Smooth muscle cell (in vitro differentiated cells): ENCODE results near the gene ZGLP1. TPM values are rescaled to one million over a fixed set of nuclear protein-coding genes. Genes with fewer than 3 reads are reported as not detected.

ENCODE experiments used
- DNase-seq: peaks from one replicate; lab custom pipeline; 2025; ENCODE audit not compliant: unreplicated experiment; lab: John Stamatoyannopoulos, UW
- H2AFZ ChIP-seq: fragments of 200-600 bp; sonication (generic); 2 replicates; pipeline ENCODE4 v1.6.0; 2016; ENCODE audit warnings: antibody characterized with exemption, low read depth, mild to moderate bottlenecking
- H3F3A ChIP-seq: fragments of 200-600 bp; sonication (generic); 2 replicates; pipeline ENCODE4 v1.6.0; 2017; ENCODE audit warnings: antibody characterized with exemption, low read depth
- H3K27ac ChIP-seq: fragments of 200-600 bp; sonication (generic); 2 replicates; pipeline ENCODE4 v1.5.1; 2016; ENCODE audit warnings: low read depth, mild to moderate bottlenecking
- H3K27me3 ChIP-seq: fragments of 200-600 bp; sonication (generic); 2 replicates; pipeline ENCODE4 v1.6.1; 2016; ENCODE audit warnings: low read depth, mild to moderate bottlenecking
- H3K36me3 ChIP-seq: fragments of 200-600 bp; sonication (generic); 2 replicates; pipeline ENCODE4 v1.5.1; 2016; ENCODE audit warnings: low read depth
- H3K4me1 ChIP-seq: fragments of 200-600 bp; sonication (generic); 2 replicates; pipeline ENCODE4 v1.5.1; 2016; ENCODE audit warnings: low read depth
- H3K4me2 ChIP-seq: fragments of 200-600 bp; sonication (generic); 2 replicates; pipeline ENCODE4 v1.6.0; 2016; ENCODE audit warnings: mild to moderate bottlenecking
- H3K4me3 ChIP-seq: fragments of 200-600 bp; sonication (generic); 2 replicates; pipeline ENCODE4 v1.5.1; 2016; ENCODE audit warnings: mild to moderate bottlenecking
- H3K79me2 ChIP-seq: fragments of 200-600 bp; sonication (generic); 2 replicates; pipeline ENCODE4 v1.6.0; 2016; ENCODE audit warnings: low read depth, mild to moderate bottlenecking
- H3K9ac ChIP-seq: fragments of 200-600 bp; sonication (generic); 2 replicates; pipeline ENCODE4 v1.6.0; 2016; ENCODE audit warnings: low read depth
- H3K9me3 ChIP-seq: fragments of 200-600 bp; sonication (generic); replicated peaks from 2 replicates; pipeline ENCODE4 v1.5.1; 2016; ENCODE audit warnings: low read depth
- H4K20me1 ChIP-seq: fragments of 200-600 bp; sonication (generic); 2 replicates; pipeline ENCODE4 v1.6.0; 2016; ENCODE audit warnings: low read depth
- WGBS: methylation state at CpG from one replicate; pipeline ENCODE4 v1.1.7; 2016; ENCODE audit warnings: low lambda C conversion rate; 5-methylcytosine and 5-hydroxymethylcytosine counted together
- polyA plus RNA-seq: library from polyadenylated mRNA; unstranded; fragments of >200 nt; fragmentation: Nextera tagmentation; extraction: Ambion mirVana; gene quantifications from 2 replicates; pipeline ENCODE4 v1.2.1, GENCODE V29; 2016
- total RNA-seq: library from RNA; depleted of rRNA; stranded (reverse); fragments of >200 nt; gene quantifications from 2 replicates; pipeline ENCODE4 v1.2.3, GENCODE V29; 2014
- TF ChIP-seq, protein P1 (sequence below): fragments of 200-600 bp; sonication (generic); IDR thresholded peaks from 2 replicates; pipeline ENCODE4 v1.5.1; 2017; ENCODE audit warnings: borderline replicate concordance, mild to moderate bottlenecking, antibody characterized with exemption; ENCODE audit not compliant: insufficient read depth, poor library complexity, severe bottlenecking

ZGLP1 gene
- total and polyA plus RNA-seq, 2 experiments from 2014 or later, result 2.9 to 4.8 TPM

DNA sequence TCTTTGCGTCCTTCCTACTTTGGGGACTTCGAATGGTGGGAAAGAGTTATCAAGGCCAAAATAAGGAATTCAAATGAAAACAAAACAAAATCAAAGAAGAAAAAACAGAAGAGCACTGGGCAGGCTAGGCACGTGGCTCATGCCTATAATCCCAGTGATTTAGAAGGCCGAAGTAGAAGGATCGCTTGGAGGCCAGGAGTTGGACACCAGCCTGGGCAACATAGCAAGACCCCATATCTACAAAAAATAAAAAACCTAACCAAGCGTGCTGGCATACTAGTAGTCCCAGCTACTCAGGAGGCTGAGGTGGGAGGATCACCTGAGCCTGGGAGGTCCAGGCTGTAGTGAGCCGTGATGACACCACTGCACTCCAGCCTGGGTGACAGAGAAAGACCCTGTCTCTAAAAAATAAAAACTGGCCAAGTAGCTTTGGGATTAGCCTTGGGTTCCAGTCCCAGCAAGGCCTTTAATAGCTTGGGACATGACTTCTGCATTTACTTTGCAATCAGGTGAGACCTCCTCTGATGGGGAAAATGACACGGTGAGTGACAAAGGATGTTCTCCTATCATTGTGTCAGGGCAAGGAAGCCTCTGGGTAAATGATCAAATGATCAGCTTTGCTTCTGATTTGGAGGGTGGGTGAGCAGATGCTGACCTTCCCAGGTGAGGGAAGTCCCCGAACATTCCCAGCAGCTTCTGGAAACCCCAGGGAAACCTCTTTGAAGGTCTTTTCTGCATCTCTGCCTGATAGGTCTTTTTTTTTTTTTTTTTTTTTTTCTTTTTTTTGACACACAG lies 31.6 kb downstream of the ZGLP1 start:
- Histone ChIP-seq H3K9ac (no peak overlapping the region), H3K27ac (no peak overlapping the region), H3K4me2 (no peak overlapping the region), H3K4me1 (no peaks in the 10 kb centered on the region), H3K4me3 (no peak overlapping the region), H3F3A (no peaks in the 10 kb centered on the region), H3K79me2 (no peaks in the 10 kb centered on the region), H2AFZ (no peak overlapping the region), H4K20me1 (no peaks in the 10 kb centered on the region), H3K27me3 (no peaks in the 10 kb centered on the region), H3K9me3 (no peaks in the 10 kb centered on the region), H3K36me3 (no peaks in the 10 kb centered on the region)
- TF ChIP-seq, protein P1, sequence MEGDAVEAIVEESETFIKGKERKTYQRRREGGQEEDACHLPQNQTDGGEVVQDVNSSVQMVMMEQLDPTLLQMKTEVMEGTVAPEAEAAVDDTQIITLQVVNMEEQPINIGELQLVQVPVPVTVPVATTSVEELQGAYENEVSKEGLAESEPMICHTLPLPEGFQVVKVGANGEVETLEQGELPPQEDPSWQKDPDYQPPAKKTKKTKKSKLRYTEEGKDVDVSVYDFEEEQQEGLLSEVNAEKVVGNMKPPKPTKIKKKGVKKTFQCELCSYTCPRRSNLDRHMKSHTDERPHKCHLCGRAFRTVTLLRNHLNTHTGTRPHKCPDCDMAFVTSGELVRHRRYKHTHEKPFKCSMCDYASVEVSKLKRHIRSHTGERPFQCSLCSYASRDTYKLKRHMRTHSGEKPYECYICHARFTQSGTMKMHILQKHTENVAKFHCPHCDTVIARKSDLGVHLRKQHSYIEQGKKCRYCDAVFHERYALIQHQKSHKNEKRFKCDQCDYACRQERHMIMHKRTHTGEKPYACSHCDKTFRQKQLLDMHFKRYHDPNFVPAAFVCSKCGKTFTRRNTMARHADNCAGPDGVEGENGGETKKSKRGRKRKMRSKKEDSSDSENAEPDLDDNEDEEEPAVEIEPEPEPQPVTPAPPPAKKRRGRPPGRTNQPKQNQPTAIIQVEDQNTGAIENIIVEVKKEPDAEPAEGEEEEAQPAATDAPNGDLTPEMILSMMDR, result no peak
- no peak for DNase-seq
- WGBS, result 94% methylated on average over 9 of the region's 9 CpGs

DNA sequence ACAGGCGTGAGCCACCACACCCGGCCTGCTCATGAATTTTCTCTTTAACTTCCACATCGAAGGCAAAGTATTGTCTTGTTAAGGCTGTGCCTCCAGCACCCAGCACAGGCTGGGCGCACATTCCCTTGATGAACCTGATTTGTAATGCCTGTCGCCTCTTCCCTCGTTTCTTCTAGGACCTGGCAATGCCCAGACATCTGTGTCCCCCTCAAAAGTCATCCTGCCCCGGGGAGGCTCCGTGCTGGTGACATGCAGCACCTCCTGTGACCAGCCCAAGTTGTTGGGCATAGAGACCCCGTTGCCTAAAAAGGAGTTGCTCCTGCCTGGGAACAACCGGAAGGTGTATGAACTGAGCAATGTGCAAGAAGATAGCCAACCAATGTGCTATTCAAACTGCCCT lies 35.0 kb downstream of the ZGLP1 start:
- peaks cover 9% of the 10 kb centered on the region for H3K27me3 ChIP-seq
- TF ChIP-seq, protein P1, result no peak
- H3K27ac ChIP-seq, result no peak overlapping the region
- H3K9ac ChIP-seq, result no peak overlapping the region
- no peaks in the 10 kb centered on the region for H3K9me3 ChIP-seq
- no peaks in the 10 kb centered on the region for H4K20me1 ChIP-seq
- H3K4me1 ChIP-seq, result no peaks in the 10 kb centered on the region
- H3K79me2 ChIP-seq, result no peaks in the 10 kb centered on the region
- no peaks in the 10 kb centered on the region for H3K36me3 ChIP-seq
- no peak overlapping the region for H2AFZ ChIP-seq
- no peak for DNase-seq
- 92% methylated on average over 10 of the region's 10 CpGs for WGBS
- H3K4me3 ChIP-seq, result no peak overlapping the region
- no peaks in the 10 kb centered on the region for H3F3A ChIP-seq
- H3K4me2 ChIP-seq, result no peak overlapping the region

DNA sequence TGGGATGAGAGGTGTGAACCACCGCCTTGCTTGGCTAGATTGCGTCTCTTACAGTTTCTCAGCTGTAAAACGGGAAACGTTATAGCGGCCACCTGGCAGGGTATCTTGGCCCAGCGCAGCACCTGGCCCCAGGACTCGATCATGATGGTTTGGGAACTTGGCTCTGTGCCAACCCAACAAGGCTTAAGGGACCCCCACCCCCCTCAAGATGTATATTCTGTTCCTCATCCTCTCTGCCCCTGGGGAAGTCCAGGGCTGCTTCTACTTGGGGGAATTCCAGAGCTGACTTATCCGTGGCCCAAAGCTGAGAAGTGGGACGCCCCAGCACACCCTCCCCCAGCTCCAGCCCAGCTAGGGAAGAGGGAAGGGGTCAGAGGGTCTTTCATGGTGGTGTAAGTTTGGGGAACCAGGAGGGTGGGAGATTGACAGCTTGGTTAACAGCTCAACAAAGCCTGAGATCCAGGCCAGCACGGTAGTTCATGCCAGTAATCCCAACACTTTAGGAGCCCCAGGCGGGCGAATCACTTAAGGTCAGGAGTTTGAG lies 38.0 kb downstream of the ZGLP1 start:
- Histone ChIP-seq H2AFZ (no peak overlapping the region), H3K9me3 (no peaks in the 10 kb centered on the region), H3F3A (no peaks in the 10 kb centered on the region), H3K79me2 (no peaks in the 10 kb centered on the region), H3K27me3 (peaks cover 9% of the 10 kb centered on the region), H3K36me3 (no peaks in the 10 kb centered on the region), H4K20me1 (no peaks in the 10 kb centered on the region), H3K4me1 (no peaks in the 10 kb centered on the region), H3K4me3 (peak overlapping the region; percentile 45), H3K9ac (no peak overlapping the region), H3K4me2 (no peak overlapping the region), H3K27ac (no peak overlapping the region)
- WGBS, result 64% methylated on average over 12 of the region's 12 CpGs
- TF ChIP-seq, protein P1, result no peak
- no peak for DNase-seq
